ENCODE data around the gene NAP1L4. TPM values are rescaled to one million over a fixed set of nuclear protein-coding genes. Genes with fewer than 3 reads are reported as not detected.

NAP1L4 gene
- total RNA-seq, 1 experiment from 2014 or later, result 144 TPM

GRCh38 chr11:2929950-2930703 is 62.0 kb downstream of the NAP1L4 start:
- Histone ChIP-seq H3K9ac (ENCODE audit: low read length) (peak overlapping the region; percentile 97), H4K20me1 (ENCODE audit: insufficient read depth) (peaks cover 14% of the 10 kb centered on the region; the same call in 1 of the 2 replicates), H3K36me3 (ENCODE audit: control insufficient read depth in 1 of 2, insufficient read depth in 2 of 2, low read length in 2 of 2) (peaks cover 0 to 15% of the 10 kb centered on the region in 2 experiments; a peak in 2 of 4 replicates), H3K27ac (ENCODE audit: low read depth, low read length) (peak overlapping the region; percentile 99), H3K9me2 (ENCODE audit: insufficient read depth) (no peaks in the 10 kb centered on the region), H3K9me3 (ENCODE audit: control insufficient read depth in 1 of 2, insufficient read depth in 1 of 2, low read depth in 1 of 2, low read length in 2 of 2) (no peaks in the 10 kb centered on the region), H2AFZ (ENCODE audit: low read depth, low read length, poor library complexity, severe bottlenecking) (no peak overlapping the region), H3K79me2 (ENCODE audit: insufficient read depth, low read length) (peaks cover 30% of the 10 kb centered on the region), H3K27me3 (ENCODE audit: insufficient read depth, low read length) (no peaks in the 10 kb centered on the region), H3K4me1 (ENCODE audit: control insufficient read depth in 1 of 2, insufficient read depth in 2 of 2, low read length in 2 of 2) (peaks cover 43 to 76% of the 10 kb centered on the region in 2 experiments), H3K4me3 (replicated peaks in 1 of 2; ENCODE audit: low read depth in 1 of 2, low read length in 2 of 2) (peak overlapping the region; percentile 61 to 93), H3K4me2 (ENCODE audit: low read length) (peak overlapping the region; percentile 89)
- ChIA-PET RAD21 (ENCODE audit: low non-redundant PET in 1 of 2, low total read pairs in 2 of 2, uncharacterized antibody in 2 of 2, unreplicated experiment in 2 of 2) (interaction anchor here (0.6 to 2.7 kb wide), 11 partner anchors 26 to 399 kb away, joined by 3 to 11 read pairs (median 3); no protein-coding TSS in a partner anchor), CTCF (interaction anchor here (0.7 to 2.4 kb wide), 16 partner anchors 10 to 509 kb away, joined by 3 to 58 read pairs (median 6); partner anchors contain the start of gene NAP1L4), POLR2A (interaction anchor here (0.9 to 4.5 kb wide), 16 partner anchors 10 to 397 kb away, joined by 3 to 50 read pairs (median 7); partner anchors contain the start of gene CDKN1C)
- no peak for TF ChIP-seq REST (IDR thresholded peaks at IDR 0.05; ENCODE audit: low read depth)
- TF ChIP-seq CEBPB (IDR thresholded peaks at IDR 0.05; ENCODE audit: low read depth), result no peak
- peak; percentile 16; the same call in 1 of the 2 replicates for TF ChIP-seq ZFX (IDR thresholded peaks at IDR 0.05)
- peak; percentile 56 for TF ChIP-seq TCF7L2 (IDR thresholded peaks at IDR 0.05; ENCODE audit: borderline replicate concordance, extremely low read depth, insufficient read depth, insufficient read length)
- peak; percentile 26 for TF ChIP-seq POLR2A (IDR thresholded peaks at IDR 0.05; ENCODE audit: borderline replicate concordance, extremely low read depth, insufficient read depth, insufficient read length)
- intact Hi-C loops (cut with micrococcal nuclease), result loop anchor here (1.0 to 5.0 kb wide), 5 partner anchors 37 to 398 kb away; partner anchors contain the start of gene MRGPRG
- peak; percentile 46 for DNase-seq (ENCODE audit: low read depth, low spot score)
- BruUV-seq (replicated peaks), result TSS peak; percentile 72
- peak; percentile 26 for ATAC-seq

Data from HCT116 (cell line).